Ectodermal cell (in vitro differentiated cells): ENCODE measurements around the gene CYBA.
"Not testable (repeated sequence)": the region's sequence is repeated elsewhere in the genome, so short reads cannot be mapped to it uniquely, and the experiment has no call there.

Source experiments
- H3K27ac ChIP-seq: 2 replicates; pipeline ENCODE4 v1.7.0; 2013; ENCODE audit warnings: mild to moderate bottlenecking, low read depth, low read length; ENCODE audit not compliant: insufficient read depth, poor library complexity, severe bottlenecking
- H3K27me3 ChIP-seq: 2 replicates; pipeline ENCODE4 v1.7.0; 2013; ENCODE audit warnings: mild to moderate bottlenecking, low read length; ENCODE audit not compliant: insufficient read depth, control insufficient read depth, poor library complexity, severe bottlenecking
- H3K36me3 ChIP-seq: one replicate; pipeline ENCODE4 v1.7.0; 2013; ENCODE audit warnings: low read length; ENCODE audit not compliant: control insufficient read depth, insufficient read depth
- H3K4me1 ChIP-seq: one replicate; pipeline ENCODE4 v1.7.0; 2013; ENCODE audit warnings: low read length; ENCODE audit not compliant: control insufficient read depth, insufficient read depth
- H3K4me3 ChIP-seq: 2 replicates; pipeline ENCODE4 v1.7.0; 2013; ENCODE audit warnings: low read depth, low read length, control low read depth; ENCODE audit not compliant: insufficient read depth
- H3K9me3 ChIP-seq: 2 replicates; pipeline ENCODE4 v1.7.0; 2013; ENCODE audit warnings: mild to moderate bottlenecking, low read length, moderate library complexity; ENCODE audit not compliant: control insufficient read depth
- WGBS, 2 experiments: methylation state at CpG; one replicate each; pipeline ENCODE4 v1.1.7; 2013; ENCODE audit warnings: missing lambda C conversion rate in 2 of 2; 5-methylcytosine and 5-hydroxymethylcytosine counted together

CYBA gene

GRCh38 chr16:88613293-88613692 lies 37.6 kb downstream of the CYBA start:
- H3K4me1 ChIP-seq = no peaks in the 10 kb centered on the region
- H3K27me3 ChIP-seq = no peaks in the 10 kb centered on the region
- no peak overlapping the region for H3K27ac ChIP-seq
- H3K36me3 ChIP-seq = peaks cover 4% of the 10 kb centered on the region
- 96% methylated on average over 9 to 10 of the region's 10 CpGs for WGBS, 2 experiments
- H3K9me3 ChIP-seq = no peaks in the 10 kb centered on the region
- no peak overlapping the region for H3K4me3 ChIP-seq

DNA sequence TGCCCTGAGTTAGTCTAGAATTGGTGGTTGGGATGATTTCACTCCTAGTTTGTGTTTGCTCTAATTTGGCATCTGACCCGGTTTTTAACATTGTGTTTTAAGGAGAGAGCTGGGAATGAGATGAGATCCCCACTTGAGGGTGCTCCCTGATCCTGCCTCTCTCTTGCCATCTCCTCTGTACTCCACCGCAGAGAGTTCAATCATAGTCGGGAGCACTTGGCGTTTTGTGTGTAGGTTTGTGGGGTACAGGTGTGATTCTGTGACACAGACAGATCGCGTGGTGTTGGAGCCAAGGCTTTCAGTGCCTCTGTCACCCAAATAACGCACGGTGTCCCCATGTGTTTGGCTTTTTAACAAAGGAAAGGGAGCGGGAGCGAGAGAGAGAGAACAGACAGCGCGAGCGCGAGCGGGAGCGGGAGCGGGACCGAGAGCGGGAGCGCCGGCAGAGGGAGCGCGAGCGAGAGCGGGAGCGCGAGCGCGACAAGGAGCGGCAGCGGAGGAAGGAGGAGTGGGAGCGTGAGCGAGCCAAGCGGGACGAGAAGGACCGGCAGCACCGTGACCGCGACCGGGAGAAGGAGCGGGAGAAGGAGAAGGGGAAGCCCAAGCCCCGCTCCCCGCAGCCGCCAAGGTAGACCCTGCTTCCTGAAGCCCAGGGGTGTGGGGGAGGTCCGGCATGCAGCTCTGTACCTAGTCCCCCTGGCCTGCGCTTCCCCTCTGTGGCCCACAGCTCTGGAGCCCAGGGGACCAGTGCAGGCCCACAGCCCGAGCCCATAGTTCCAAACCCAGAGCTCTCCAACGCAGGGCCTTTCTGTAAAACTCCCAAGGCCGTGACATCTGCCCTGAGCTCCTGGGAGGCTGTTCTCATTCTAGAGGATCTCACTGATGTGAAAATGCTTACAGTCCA lies 39.7 kb downstream of the CYBA start:
- H3K36me3 ChIP-seq = peaks cover 11% of the 10 kb centered on the region
- WGBS, 2 experiments = 36 to 38% methylated on average over 49 of the region's 49 CpGs
- no peak overlapping the region for H3K4me3 ChIP-seq
- H3K27ac ChIP-seq = no peak overlapping the region
- H3K9me3 ChIP-seq = no peaks in the 10 kb centered on the region
- no peaks in the 10 kb centered on the region for H3K4me1 ChIP-seq
- H3K27me3 ChIP-seq = no peaks in the 10 kb centered on the region

- H3K4me1 ChIP-seq = no peaks in the 10 kb centered on the region
- no peak overlapping the region for H3K4me3 ChIP-seq
- H3K27me3 ChIP-seq = no peaks in the 10 kb centered on the region
- peaks cover 13% of the 10 kb centered on the region for H3K36me3 ChIP-seq
- H3K27ac ChIP-seq = no peak overlapping the region
- WGBS, 2 experiments = 88 to 90% methylated on average over 6 of the region's 6 CpGs
- no peaks in the 10 kb centered on the region for H3K9me3 ChIP-seq
Measured at GRCh38 chr16:88610080-88610479, 40.8 kb downstream of the CYBA start.

GRCh38 chr16:88609426-88609825 lies 41.4 kb downstream of the CYBA start:
- 88 to 92% methylated on average over 8 of the region's 8 CpGs for WGBS, 2 experiments

DNA sequence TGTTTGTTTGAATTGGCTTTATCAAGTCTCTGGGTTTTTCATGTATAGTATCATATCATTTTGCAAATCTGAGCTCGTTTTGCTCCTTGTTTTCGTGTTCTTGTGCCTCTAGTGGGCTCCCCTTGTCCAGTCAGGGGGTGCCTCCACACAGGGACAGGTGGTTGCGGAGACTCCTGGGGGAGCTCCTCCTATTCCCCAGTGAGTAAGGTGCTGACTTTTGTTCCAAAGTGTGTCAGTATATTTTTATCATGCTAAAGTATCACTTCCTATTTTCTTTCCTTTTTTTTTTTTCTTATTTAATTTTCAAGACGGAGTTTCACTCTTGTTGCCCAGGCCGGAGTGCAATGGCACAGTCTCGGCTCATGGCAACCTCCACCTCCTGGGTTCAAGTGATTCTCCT lies 42.8 kb downstream of the CYBA start:
- Histone ChIP-seq H3K36me3 (peaks cover 18% of the 10 kb centered on the region), H3K4me1 (no peaks in the 10 kb centered on the region), H3K27ac (no peak overlapping the region), H3K4me3 (no peak overlapping the region), H3K27me3 (no peaks in the 10 kb centered on the region), H3K9me3 (no peaks in the 10 kb centered on the region)
- 95 to 96% methylated on average over 6 of the region's 6 CpGs for WGBS, 2 experiments

More at GRCh38 chr16:88609426-88609825, 41.4 kb downstream of the CYBA start:
- not testable (repeated sequence) for H3K9me3 ChIP-seq, H3K4me3 ChIP-seq, H3K27me3 ChIP-seq, H3K27ac ChIP-seq, H3K4me1 ChIP-seq
- H3K36me3 ChIP-seq = peaks cover 17% of the 10 kb centered on the region

DNA sequence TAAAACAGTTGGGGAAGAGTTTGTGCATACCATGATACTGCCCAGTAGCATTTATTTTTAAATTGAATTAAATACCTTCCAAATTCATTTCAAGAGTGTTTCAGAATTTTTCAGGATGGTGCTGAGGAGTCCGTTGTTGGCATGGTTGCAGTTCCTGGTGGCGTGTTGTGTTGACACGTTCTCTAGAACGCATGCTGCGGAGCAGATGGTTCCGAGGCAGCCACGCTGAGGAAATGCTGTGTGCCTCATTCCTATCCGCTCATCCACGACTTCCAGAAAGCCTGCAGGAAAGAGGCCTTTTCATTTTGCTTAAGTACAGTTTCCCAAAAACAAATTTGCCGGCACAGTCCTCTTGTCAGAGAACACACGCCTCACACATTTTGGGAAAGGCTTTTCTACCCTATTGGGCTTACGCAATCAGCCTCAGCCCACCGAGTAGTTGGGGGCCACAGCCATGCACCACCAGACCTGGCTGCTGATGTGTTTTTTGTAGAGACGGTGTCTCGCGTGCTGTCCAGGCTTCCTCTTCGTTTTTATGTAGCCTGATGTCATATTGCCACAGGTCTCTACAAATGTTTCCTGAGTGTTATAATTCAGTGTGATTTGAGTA lies 44.6 kb downstream of the CYBA start:
- no peak overlapping the region for H3K4me3 ChIP-seq
- peaks cover 29% of the 10 kb centered on the region for H3K36me3 ChIP-seq
- no peaks in the 10 kb centered on the region for H3K27me3 ChIP-seq
- no peaks in the 10 kb centered on the region for H3K4me1 ChIP-seq
- H3K27ac ChIP-seq = no peak overlapping the region
- no peaks in the 10 kb centered on the region for H3K9me3 ChIP-seq
- WGBS, 2 experiments = 95 to 96% methylated on average over 17 of the region's 17 CpGs

GRCh38 chr16:88605186-88606147 lies 45.4 kb downstream of the CYBA start:
- WGBS, 2 experiments = 94 to 95% methylated on average over 20 of the region's 20 CpGs
- Histone ChIP-seq H3K27me3 (no peaks in the 10 kb centered on the region), H3K27ac (no peak overlapping the region), H3K9me3 (no peaks in the 10 kb centered on the region), H3K4me1 (no peaks in the 10 kb centered on the region), H3K36me3 (peaks cover 35% of the 10 kb centered on the region), H3K4me3 (no peak overlapping the region)

GRCh38 chr16:88602091-88602490 lies 48.8 kb downstream of the CYBA start:
- H3K27me3 ChIP-seq = no peaks in the 10 kb centered on the region
- H3K36me3 ChIP-seq = peaks cover 46% of the 10 kb centered on the region
- H3K9me3 ChIP-seq = no peaks in the 10 kb centered on the region
- no peaks in the 10 kb centered on the region for H3K4me1 ChIP-seq
- no peak overlapping the region for H3K4me3 ChIP-seq
- WGBS, 2 experiments = 91% methylated on average over 7 of the region's 7 CpGs
- no peak overlapping the region for H3K27ac ChIP-seq

DNA sequence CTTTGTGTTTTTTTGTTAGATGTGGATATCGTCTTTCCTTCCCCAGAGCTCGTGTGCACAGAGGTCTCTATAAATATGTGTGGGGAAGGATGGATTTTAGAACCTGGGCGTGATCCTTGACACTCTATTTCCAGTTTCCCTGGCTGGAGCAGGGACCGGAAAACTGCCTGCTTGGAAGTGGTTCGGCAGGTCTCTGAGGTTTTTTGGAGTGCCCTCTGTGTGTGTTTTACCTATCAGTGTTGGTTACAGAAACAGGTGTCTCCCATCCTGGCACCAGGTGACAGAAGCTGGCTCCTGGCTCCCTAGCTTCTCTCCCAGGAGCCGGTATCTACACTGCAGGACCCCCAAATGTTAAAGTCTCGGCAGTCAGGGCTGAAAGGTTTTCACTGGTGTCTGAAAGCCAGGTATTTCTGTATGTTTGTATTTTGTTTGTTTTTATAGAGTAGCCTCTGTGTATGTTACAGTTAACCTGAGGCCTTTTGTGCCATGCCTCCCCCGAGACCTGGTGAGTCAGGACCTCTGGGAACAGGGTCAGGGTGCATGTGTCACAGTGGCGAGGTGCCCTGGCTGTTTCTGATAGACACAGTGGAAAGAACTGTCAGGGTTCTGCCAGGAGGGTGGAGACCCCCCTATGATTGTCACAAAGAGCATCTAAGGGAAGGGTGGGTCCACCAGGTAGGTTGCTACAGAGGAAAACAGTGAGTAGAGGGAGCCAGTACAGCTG lies 49.4 kb downstream of the CYBA start:
- no peaks in the 10 kb centered on the region for H3K9me3 ChIP-seq
- H3K36me3 ChIP-seq = peaks cover 42% of the 10 kb centered on the region
- no peaks in the 10 kb centered on the region for H3K4me1 ChIP-seq
- H3K27ac ChIP-seq = no peak overlapping the region
- H3K4me3 ChIP-seq = no peak overlapping the region
- H3K27me3 ChIP-seq = no peaks in the 10 kb centered on the region
- 95 to 97% methylated on average over 9 of the region's 9 CpGs for WGBS, 2 experiments
